ENCODE results near the gene NMRAL1.

DNA sequence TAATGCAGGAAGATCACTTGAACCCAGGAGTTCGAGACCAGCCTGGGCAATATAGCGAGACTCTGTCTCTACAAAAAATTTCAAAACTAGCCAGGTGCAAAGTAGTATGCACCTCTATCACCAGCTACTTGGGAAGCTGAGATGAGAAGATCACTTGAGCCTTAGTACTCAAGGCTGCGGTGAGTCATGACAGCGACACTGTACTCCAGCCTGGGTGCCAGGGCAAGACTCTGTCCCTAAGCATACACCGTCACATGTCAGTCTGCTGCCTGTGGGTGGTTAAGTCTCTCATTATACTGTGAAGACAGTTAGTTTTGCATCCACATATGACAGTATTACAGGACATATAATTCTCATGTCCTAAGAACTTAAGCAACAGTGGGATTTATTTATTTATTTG lies 21.8 kb downstream of the NMRAL1 start:
- TF ChIP-seq CTCF (IDR thresholded peaks at IDR 0.05) (no peak), EP300 (IDR thresholded peaks at IDR 0.05) (no peak), POLR2AphosphoS5 (IDR thresholded peaks at IDR 0.05) (no peak)

Measured in upper lobe of left lung (tissue), 4 donors.